HCT116 (cell line): ENCODE measurements around the gene GRIN3A. TPM values are rescaled to one million over a fixed set of nuclear protein-coding genes. Genes with fewer than 3 reads are reported as not detected.

Experiments
- ATAC-seq: fragments of 200-7000 bp; cut with Tn5 transposase; 2 replicates; pipeline ENCODE4 v1.9.1; 2020; ENCODE audit warnings: mild to moderate bottlenecking, moderate library complexity
- BruUV-seq: library from RNA; stranded (reverse); fragments of 400-500 nt; replicated peaks from 2 replicates; lab custom pipeline; 2021; lab: Mats Ljungman, UMichigan
- CTCF ChIA-PET: fragments of 300-600 bp; sonication (Branson Sonifier 250); formaldehyde crosslinking; loops from one replicate; lab custom pipeline; 2021; ENCODE audit warnings: antibody characterized with exemption; lab: Charles Lee
- POLR2A ChIA-PET: fragments of 300-600, 350-600 bp; sonication (Branson Sonifier 250); formaldehyde crosslinking; loops from one replicate; lab custom pipeline; 2021; ENCODE audit warnings: antibody characterized with exemption; lab: Charles Lee
- RAD21 ChIA-PET, 2 experiments: fragments of 300-600 bp; sonication (Branson Sonifier 250); formaldehyde crosslinking; loops; one replicate each; lab custom pipeline; 2023; ENCODE audit warnings: low total read pairs in 2 of 2; ENCODE audit not compliant: uncharacterized antibody in 2 of 2, unreplicated experiment in 2 of 2, low non-redundant PET in 1 of 2; lab: Charles Lee
- DNase-seq: peaks from one replicate; pipeline ENCODE4 v3.0.0-alpha.2; 2010; ENCODE audit warnings: low read depth, low spot score
- H2AFZ ChIP-seq: fragments of 200-600 bp; shearing (Covaris generic), sonication (generic); 2 replicates; pipeline ENCODE4 v1.6.1; 2017; ENCODE audit warnings: low read depth, mixed run types, mixed read lengths, antibody characterized with exemption, low read length; ENCODE audit not compliant: poor library complexity, severe bottlenecking
- H3K27ac ChIP-seq: 2 replicates; pipeline ENCODE4 v1.5.1; 2012; ENCODE audit warnings: low read depth, low read length
- H3K27me3 ChIP-seq: fragments of 200-600 bp; sonication (generic); 2 replicates; pipeline ENCODE4 v1.6.1; 2016; ENCODE audit warnings: mixed run types, low read length, mixed read lengths; ENCODE audit not compliant: insufficient read depth
- H3K36me3 ChIP-seq, 2 experiments: fragments of 200-500 bp in 1 of 2; fragments of 200-600 bp in 1 of 2; sonication (Bioruptor generic) in 1 of 2; sonication (generic) in 1 of 2; 2 replicates each; pipeline versions ENCODE4 v1.5.1 to v1.6.1; 2014 to 2016; ENCODE audit warnings: low read length in 2 of 2, inconsistent platforms in 1 of 2, mixed read lengths in 1 of 2, mixed run types in 1 of 2; ENCODE audit not compliant: insufficient read depth in 2 of 2, control insufficient read depth in 1 of 2
- H3K4me1 ChIP-seq, 2 experiments: fragments of 200-600 bp in 1 of 2; sonication (generic) in 1 of 2; 2 replicates each; pipeline versions ENCODE4 v1.5.1 to v1.6.1; 2012 to 2017; ENCODE audit warnings: low read length in 2 of 2, inconsistent platforms in 1 of 2, mild to moderate bottlenecking in 1 of 2, mixed read lengths in 1 of 2, mixed run types in 1 of 2, moderate library complexity in 1 of 2; ENCODE audit not compliant: insufficient read depth in 2 of 2, control insufficient read depth in 1 of 2
- H3K4me2 ChIP-seq: fragments of 200-600 bp; sonication (generic); 2 replicates; pipeline ENCODE4 v1.6.1; 2017; ENCODE audit warnings: mixed run types, low read length, mixed read lengths
- H3K4me3 ChIP-seq, 2 experiments: fragments of 200-600 bp in 1 of 2; sonication (generic) in 1 of 2; replicated peaks in 1 of 2; 2 replicates each; pipeline ENCODE4 v1.5.1; 2011 to 2016; ENCODE audit warnings: low read length in 2 of 2, control low read depth in 1 of 2, low read depth in 1 of 2, mild to moderate bottlenecking in 1 of 2, mixed read lengths in 1 of 2, mixed run types in 1 of 2
- H3K79me2 ChIP-seq: fragments of 200-600 bp; sonication (generic); 2 replicates; pipeline ENCODE4 v1.6.1; 2017; ENCODE audit warnings: mild to moderate bottlenecking, mixed run types, low read length, moderate library complexity, mixed read lengths; ENCODE audit not compliant: insufficient read depth
- H3K9ac ChIP-seq: fragments of 200-600 bp; sonication (generic); 2 replicates; pipeline ENCODE4 v1.6.1; 2016; ENCODE audit warnings: low read length, mixed read lengths
- H3K9me2 ChIP-seq: fragments of 200-600 bp; sonication (generic), shearing (Covaris generic); 2 replicates; pipeline ENCODE4 v1.6.1; 2017; ENCODE audit warnings: mixed run types, mild to moderate bottlenecking, moderate library complexity; ENCODE audit not compliant: insufficient read depth
- H3K9me3 ChIP-seq, 2 experiments: fragments of 200-500 bp in 1 of 2; fragments of 200-600 bp in 1 of 2; sonication (Bioruptor generic) in 1 of 2; sonication (generic) in 1 of 2; 2 replicates each; pipeline ENCODE4 v1.6.1; 2014 to 2017; ENCODE audit warnings: low read length in 2 of 2, mixed read lengths in 2 of 2, inconsistent platforms in 1 of 2, low read depth in 1 of 2, mild to moderate bottlenecking in 1 of 2, mixed run types in 1 of 2, moderate library complexity in 1 of 2; ENCODE audit not compliant: control insufficient read depth in 1 of 2, insufficient read depth in 1 of 2
- H4K20me1 ChIP-seq: fragments of 200-600 bp; sonication (generic), shearing (Covaris generic); 2 replicates; pipeline ENCODE4 v1.6.1; 2017; ENCODE audit warnings: mixed run types, mild to moderate bottlenecking, moderate library complexity; ENCODE audit not compliant: insufficient read depth
- CBX3 ChIP-seq: IDR thresholded peaks from 2 replicates; pipeline ENCODE4 v1.6.1; 2012; ENCODE audit warnings: low read depth
- EGR1 ChIP-seq: IDR thresholded peaks from 2 replicates; pipeline ENCODE4 v1.6.1; 2012; ENCODE audit warnings: low read depth
- ELF1 ChIP-seq: IDR thresholded peaks from 2 replicates; pipeline ENCODE4 v1.6.1; 2012; ENCODE audit warnings: low read depth, borderline replicate concordance
- EZH2 ChIP-seq: fragments of 200-600 bp; sonication (generic); IDR thresholded peaks from 2 replicates; pipeline ENCODE4 v1.6.1; 2017; ENCODE audit warnings: antibody characterized with exemption, mixed run types
- EZH2phosphoT487 ChIP-seq: fragments of 200-600 bp; IDR thresholded peaks from 2 replicates; pipeline ENCODE4 v1.6.1; 2018; ENCODE audit warnings: antibody characterized with exemption, borderline replicate concordance
- JUND ChIP-seq: IDR thresholded peaks from 2 replicates; pipeline ENCODE4 v1.6.1; 2012
- MAX ChIP-seq: IDR thresholded peaks from 2 replicates; pipeline ENCODE4 v1.6.1; 2012
- RAD21 ChIP-seq: IDR thresholded peaks from 2 replicates; pipeline ENCODE4 v1.6.1; 2012; ENCODE audit warnings: low read depth, mild to moderate bottlenecking
- SIN3A ChIP-seq: IDR thresholded peaks from 2 replicates; pipeline ENCODE4 v1.6.1; 2012; ENCODE audit warnings: low read depth
- SRF ChIP-seq: IDR thresholded peaks from 2 replicates; pipeline ENCODE4 v1.6.1; 2012; ENCODE audit warnings: low read depth
- YY1 ChIP-seq: IDR thresholded peaks from 2 replicates; pipeline ENCODE4 v1.6.1; 2011; ENCODE audit warnings: low read length, low read depth, moderate library complexity, mild to moderate bottlenecking; ENCODE audit not compliant: insufficient replicate concordance; ENCODE audit errors: extremely low read depth
- ZNF274 ChIP-seq: fragments of 200-500 bp; sonication (Bioruptor generic); IDR thresholded peaks from 2 replicates; pipeline ENCODE4 v1.6.1; 2014; ENCODE audit warnings: mild to moderate bottlenecking, low read depth, low read length, inconsistent platforms
- intact Hi-C: fragments of 100-400 bp; cut with micrococcal nuclease; formaldehyde crosslinking; loops from 2 replicates; pipeline ENCODE4 v1.10.0; 2022
- total RNA-seq: library from RNA; stranded (reverse); gene quantifications from one replicate; pipeline ENCODE4 v1.2.1, GENCODE V29; 2021; ENCODE audit not compliant: unreplicated experiment
- TF ChIP-seq, protein P1 (sequence below), 3 experiments: fragments of 200-600 bp in 1 of 3; sonication (generic) in 1 of 3; IDR thresholded peaks in 2 of 3; conservative IDR thresholded peaks in 1 of 3; 2 replicates each; pipeline ENCODE4 v1.5.1; 2012 to 2017; ENCODE audit warnings: low read depth in 2 of 3, low read length in 2 of 3, antibody characterized with exemption in 1 of 3, borderline replicate concordance in 1 of 3, control low read depth in 1 of 3, mild to moderate bottlenecking in 1 of 3, mixed read lengths in 1 of 3, mixed run types in 1 of 3, moderate library complexity in 1 of 3; ENCODE audit not compliant: insufficient read depth in 1 of 3
- TF ChIP-seq, protein P2 (sequence below): IDR thresholded peaks from 2 replicates; pipeline ENCODE4 v1.6.1; 2011; ENCODE audit warnings: mild to moderate bottlenecking, low read length, moderate library complexity; ENCODE audit not compliant: insufficient replicate concordance; ENCODE audit errors: extremely low read depth

Gene GRIN3A
- total RNA-seq, 1 experiment from 2014 or later: not detected

DNA sequence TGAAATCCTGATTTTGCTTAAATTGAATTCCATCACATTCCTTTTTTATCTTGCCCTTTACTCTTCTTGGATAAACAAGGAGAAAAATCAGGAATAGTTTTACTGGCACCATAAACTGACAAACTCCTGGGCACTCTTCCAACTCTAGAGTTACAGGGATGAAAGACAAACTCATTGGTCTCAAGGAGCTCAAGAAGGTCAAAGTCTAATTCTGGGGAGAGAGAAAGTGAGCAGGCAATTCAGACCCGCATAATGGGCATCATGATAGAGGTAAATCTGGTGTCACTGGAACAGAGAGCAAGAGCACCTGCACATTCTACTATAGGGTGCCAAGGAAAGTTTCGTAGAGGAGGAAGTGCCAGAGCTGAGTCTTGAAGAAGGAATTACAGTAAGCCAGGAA, 64.8 kb downstream of the GRIN3A start:
- ATAC-seq (no peak), DNase-seq (no peak)
- no peak overlapping the region for H3K9ac ChIP-seq
- H3K4me2 ChIP-seq: no peak overlapping the region
- H3K9me3 ChIP-seq: no peaks in the 10 kb centered on the region
- no peaks in the 10 kb centered on the region for H3K27me3 ChIP-seq
- ChIA-PET CTCF (no interaction called here), RAD21 (no interaction called here), POLR2A (no interaction called here)
- no peak overlapping the region for H2AFZ ChIP-seq
- BruUV-seq: no TSS peak
- no peak for TF ChIP-seq EGR1
- TF ChIP-seq SIN3A: no peak
- TF ChIP-seq ZNF274: no peak
- TF ChIP-seq, protein P1, sequence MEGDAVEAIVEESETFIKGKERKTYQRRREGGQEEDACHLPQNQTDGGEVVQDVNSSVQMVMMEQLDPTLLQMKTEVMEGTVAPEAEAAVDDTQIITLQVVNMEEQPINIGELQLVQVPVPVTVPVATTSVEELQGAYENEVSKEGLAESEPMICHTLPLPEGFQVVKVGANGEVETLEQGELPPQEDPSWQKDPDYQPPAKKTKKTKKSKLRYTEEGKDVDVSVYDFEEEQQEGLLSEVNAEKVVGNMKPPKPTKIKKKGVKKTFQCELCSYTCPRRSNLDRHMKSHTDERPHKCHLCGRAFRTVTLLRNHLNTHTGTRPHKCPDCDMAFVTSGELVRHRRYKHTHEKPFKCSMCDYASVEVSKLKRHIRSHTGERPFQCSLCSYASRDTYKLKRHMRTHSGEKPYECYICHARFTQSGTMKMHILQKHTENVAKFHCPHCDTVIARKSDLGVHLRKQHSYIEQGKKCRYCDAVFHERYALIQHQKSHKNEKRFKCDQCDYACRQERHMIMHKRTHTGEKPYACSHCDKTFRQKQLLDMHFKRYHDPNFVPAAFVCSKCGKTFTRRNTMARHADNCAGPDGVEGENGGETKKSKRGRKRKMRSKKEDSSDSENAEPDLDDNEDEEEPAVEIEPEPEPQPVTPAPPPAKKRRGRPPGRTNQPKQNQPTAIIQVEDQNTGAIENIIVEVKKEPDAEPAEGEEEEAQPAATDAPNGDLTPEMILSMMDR (IDR thresholded peaks at IDR 0.05 in 2 of 3, conservative IDR thresholded peaks at IDR 0.05 in 1 of 3; ENCODE audit: borderline replicate concordance in 1 of 3, insufficient read depth in 1 of 3, low read depth in 2 of 3, low read length in 2 of 3): no peak
- TF ChIP-seq ELF1: no peak
- TF ChIP-seq JUND: no peak
- TF ChIP-seq CBX3: no peak
- TF ChIP-seq, protein P2, sequence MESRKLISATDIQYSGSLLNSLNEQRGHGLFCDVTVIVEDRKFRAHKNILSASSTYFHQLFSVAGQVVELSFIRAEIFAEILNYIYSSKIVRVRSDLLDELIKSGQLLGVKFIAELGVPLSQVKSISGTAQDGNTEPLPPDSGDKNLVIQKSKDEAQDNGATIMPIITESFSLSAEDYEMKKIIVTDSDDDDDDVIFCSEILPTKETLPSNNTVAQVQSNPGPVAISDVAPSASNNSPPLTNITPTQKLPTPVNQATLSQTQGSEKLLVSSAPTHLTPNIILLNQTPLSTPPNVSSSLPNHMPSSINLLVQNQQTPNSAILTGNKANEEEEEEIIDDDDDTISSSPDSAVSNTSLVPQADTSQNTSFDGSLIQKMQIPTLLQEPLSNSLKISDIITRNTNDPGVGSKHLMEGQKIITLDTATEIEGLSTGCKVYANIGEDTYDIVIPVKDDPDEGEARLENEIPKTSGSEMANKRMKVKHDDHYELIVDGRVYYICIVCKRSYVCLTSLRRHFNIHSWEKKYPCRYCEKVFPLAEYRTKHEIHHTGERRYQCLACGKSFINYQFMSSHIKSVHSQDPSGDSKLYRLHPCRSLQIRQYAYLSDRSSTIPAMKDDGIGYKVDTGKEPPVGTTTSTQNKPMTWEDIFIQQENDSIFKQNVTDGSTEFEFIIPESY: no peak
- no peak for TF ChIP-seq RAD21
- no peak for TF ChIP-seq EZH2
- no peak for TF ChIP-seq SRF
- no peak for TF ChIP-seq YY1
- TF ChIP-seq MAX: no peak
- no peak for TF ChIP-seq EZH2phosphoT487
- H4K20me1 ChIP-seq: no peaks in the 10 kb centered on the region
- H3K4me1 ChIP-seq: no peaks in the 10 kb centered on the region
- no peaks in the 10 kb centered on the region for H3K79me2 ChIP-seq
- no peaks in the 10 kb centered on the region for H3K9me2 ChIP-seq
- H3K27ac ChIP-seq: no peak overlapping the region
- no peaks in the 10 kb centered on the region for H3K36me3 ChIP-seq
- intact Hi-C loops: no loop called here
- H3K4me3 ChIP-seq: no peak overlapping the region
